Common myeloid progenitor, CD34-positive (primary cell): Measurements from ENCODE around the gene KRTAP10-4.
"Not testable (repeated sequence)": the region's sequence is repeated elsewhere in the genome, so short reads cannot be mapped to it uniquely, and the experiment has no call there.

ENCODE experiments used
- CTCF ChIA-PET: fragments of 350-600 bp; sonication (Branson Sonifier 250); formaldehyde crosslinking; loops from one replicate; lab custom pipeline; 2021; ENCODE audit warnings: antibody characterized with exemption; lab: Charles Lee
- POLR2A ChIA-PET: fragments of 350-600 bp; sonication (Branson Sonifier 250); formaldehyde crosslinking; loops from one replicate; lab custom pipeline; 2021; ENCODE audit warnings: antibody characterized with exemption; lab: Charles Lee
- DNase-seq, 3 donors: peaks; one replicate each; pipeline versions ENCODE4 v3.0.0 to v3.0.0-alpha.2; 2013
- H3K27ac ChIP-seq, 2 experiments: 1 replicate in 1 of 2; 2 replicates in 1 of 2; pipeline ENCODE4 v1.7.0; 2013; ENCODE audit warnings: inconsistent platforms in 2 of 2, low read length in 2 of 2, mild to moderate bottlenecking in 2 of 2, low read depth in 1 of 2, moderate library complexity in 1 of 2; ENCODE audit not compliant: severe bottlenecking in 2 of 2, insufficient read depth in 1 of 2, poor library complexity in 1 of 2
- H3K27me3 ChIP-seq, 5 experiments: replicated peaks in 2 of 5; 1 replicate in 3 of 5; 2 replicates in 2 of 5; pipeline versions ENCODE4 v1.6.1 to v1.7.0; 2013; ENCODE audit warnings: low read length in 4 of 5, mild to moderate bottlenecking in 2 of 5, moderate library complexity in 2 of 5, inconsistent platforms in 1 of 5; ENCODE audit not compliant: insufficient read depth in 5 of 5, control insufficient read depth in 4 of 5
- H3K36me3 ChIP-seq, 4 experiments: 1 replicate in 2 of 4; 2 replicates in 2 of 4; pipeline versions ENCODE4 v1.6.1 to v1.7.0; 2013; ENCODE audit warnings: low read length in 3 of 4, control low read depth in 1 of 4, mild to moderate bottlenecking in 1 of 4; ENCODE audit not compliant: control insufficient read depth in 4 of 4, insufficient read depth in 4 of 4
- H3K4me1 ChIP-seq, 4 experiments: 1 replicate in 3 of 4; 2 replicates in 1 of 4; pipeline versions ENCODE4 v1.6.1 to v1.7.1; 2013; ENCODE audit warnings: low read length in 3 of 4, mild to moderate bottlenecking in 3 of 4, control low read depth in 1 of 4, inconsistent platforms in 1 of 4, moderate library complexity in 1 of 4; ENCODE audit not compliant: control insufficient read depth in 4 of 4, insufficient read depth in 4 of 4; ENCODE audit errors: control extremely low read depth in 1 of 4
- H3K4me3 ChIP-seq, 7 experiments: 1 replicate in 4 of 7; 2 replicates in 3 of 7; pipeline versions ENCODE4 v1.5.1 to v1.7.0; 2013; ENCODE audit warnings: mild to moderate bottlenecking in 7 of 7, low read length in 6 of 7, moderate library complexity in 6 of 7, inconsistent platforms in 2 of 7, low read depth in 2 of 7, control low read depth in 1 of 7; ENCODE audit not compliant: insufficient read depth in 4 of 7, control insufficient read depth in 1 of 7; ENCODE audit errors: extremely low read depth in 1 of 7
- H3K9me3 ChIP-seq, 5 experiments: 1 replicate in 4 of 5; 2 replicates in 1 of 5; pipeline versions ENCODE4 v1.6.1 to v1.7.1; 2013; ENCODE audit warnings: low read length in 4 of 5, mild to moderate bottlenecking in 2 of 5, inconsistent platforms in 1 of 5, low read depth in 1 of 5, moderate library complexity in 1 of 5; ENCODE audit not compliant: control insufficient read depth in 4 of 5, insufficient read depth in 2 of 5; ENCODE audit errors: control extremely low read depth in 1 of 5
- WGBS: methylation state at CpG from one replicate; pipeline ENCODE4 v1.1.5; 2013; ENCODE audit not compliant: insufficient coverage; 5-methylcytosine and 5-hydroxymethylcytosine counted together

The KRTAP10-4 gene

DNA sequence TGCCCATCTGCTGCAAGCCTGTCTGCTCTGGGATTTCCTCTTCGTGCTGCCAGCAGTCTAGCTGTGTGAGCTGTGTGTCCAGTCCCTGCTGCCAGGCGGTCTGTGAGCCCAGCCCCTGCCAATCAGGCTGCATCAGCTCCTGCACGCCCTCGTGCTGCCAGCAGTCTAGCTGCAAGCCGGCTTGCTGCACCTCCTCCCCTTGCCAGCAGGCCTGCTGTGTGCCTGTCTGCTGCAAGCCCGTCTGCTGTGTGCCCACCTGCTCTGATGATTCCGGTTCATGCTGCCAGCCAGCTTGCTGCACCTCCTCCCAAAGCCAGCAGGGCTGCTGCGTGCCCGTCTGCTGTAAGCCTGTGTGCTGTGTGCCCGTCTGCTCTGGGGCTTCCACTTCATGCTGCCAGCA, 27.6 kb downstream of the KRTAP10-4 start:
- H3K36me3 ChIP-seq, CTCF ChIA-PET, H3K4me3 ChIP-seq, DNase-seq, POLR2A ChIA-PET, H3K27ac ChIP-seq, H3K4me1 ChIP-seq: not testable (repeated sequence)
- Histone ChIP-seq H3K9me3 (peaks cover 0 to 13% (median 3%) of the 10 kb centered on the region in 5 experiments), H3K27me3 (peaks cover 0 to 19% (median 6%) of the 10 kb centered on the region in 5 experiments)
- WGBS: 90% methylated on average over 9 of the region's 10 CpGs

DNA sequence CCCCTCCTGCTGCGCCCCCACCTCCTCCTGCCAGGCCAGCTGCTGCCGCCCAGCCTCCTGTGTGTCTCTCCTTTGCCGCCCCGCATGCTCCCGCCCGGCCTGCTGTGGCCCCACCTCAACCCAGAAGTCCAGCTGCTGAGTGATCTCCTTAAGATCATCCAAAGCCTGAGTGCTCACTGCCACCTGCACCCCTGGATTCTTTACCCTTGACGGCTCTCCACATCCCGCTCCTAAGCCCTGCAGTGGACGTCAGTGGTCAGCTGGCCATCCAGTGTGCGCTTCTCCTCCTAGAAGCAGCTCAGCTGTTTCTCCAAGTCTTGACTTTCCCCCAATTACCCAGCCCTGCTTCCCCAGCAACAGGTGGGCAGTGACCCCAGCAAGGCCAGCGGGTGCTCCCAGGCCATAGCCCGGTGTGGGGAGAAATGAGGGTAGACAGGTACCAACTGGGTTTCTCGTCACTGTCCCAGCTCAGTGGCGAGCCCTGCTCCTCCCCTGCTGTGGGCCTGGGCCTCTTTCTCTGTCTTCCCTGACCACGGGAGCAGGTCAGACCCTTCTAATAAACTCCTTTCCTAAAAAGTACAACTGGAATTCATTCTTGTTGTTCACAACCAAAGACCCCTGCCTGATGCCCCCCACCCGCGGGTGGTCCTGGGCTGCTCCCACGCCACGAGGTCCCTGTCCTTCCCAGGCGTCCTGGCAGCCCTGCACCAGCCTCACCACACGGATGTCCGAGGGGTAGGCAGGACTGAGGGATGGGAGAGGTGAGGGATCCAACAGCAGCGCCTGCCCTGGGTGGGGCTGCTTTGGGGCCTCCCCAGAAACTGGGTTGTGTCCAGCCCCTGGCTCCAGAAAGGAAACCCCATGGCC, 28.3 kb downstream of the KRTAP10-4 start:
- Histone ChIP-seq H3K4me3 (no peak overlapping the region), H3K9me3 (peaks cover 0 to 15% (median 3%) of the 10 kb centered on the region in 5 experiments), H3K36me3 (no peaks in the 10 kb centered on the region), H3K27ac (no peak overlapping the region), H3K27me3 (peaks cover 0 to 19% (median 5%) of the 10 kb centered on the region in 5 experiments), H3K4me1 (no peaks in the 10 kb centered on the region)
- CTCF ChIA-PET: no interaction called here
- WGBS: 89% methylated on average over 18 of the region's 23 CpGs
- POLR2A ChIA-PET: no interaction called here
- no peak for DNase-seq

GRCh38 chr21:44602463-44602850, 28.9 kb downstream of the KRTAP10-4 start:
- Histone ChIP-seq H3K27ac (no peak overlapping the region), H3K36me3 (no peaks in the 10 kb centered on the region), H3K27me3 (peaks cover 0 to 19% (median 5%) of the 10 kb centered on the region in 5 experiments), H3K9me3 (peaks cover 0 to 15% (median 3%) of the 10 kb centered on the region in 5 experiments), H3K4me1 (no peaks in the 10 kb centered on the region), H3K4me3 (no peak overlapping the region)
- CTCF ChIA-PET: no interaction called here
- 92% methylated on average over 20 of the region's 21 CpGs for WGBS
- no peak for DNase-seq
- POLR2A ChIA-PET: no interaction called here

GRCh38 chr21:44603109-44603875, 29.8 kb downstream of the KRTAP10-4 start:
- no peaks in the 10 kb centered on the region for H3K36me3 ChIP-seq
- DNase-seq: no peak
- WGBS: 57% methylated on average over 14 of the region's 17 CpGs

GRCh38 chr21:44603911-44604310, 30.4 kb downstream of the KRTAP10-4 start:
- Histone ChIP-seq H3K4me1 (no peaks in the 10 kb centered on the region), H3K27me3 (peaks cover 0 to 16% (median 5%) of the 10 kb centered on the region in 5 experiments), H3K36me3 (no peaks in the 10 kb centered on the region), H3K27ac (no peak overlapping the region), H3K9me3 (peaks cover 0 to 15% (median 3%) of the 10 kb centered on the region in 5 experiments), H3K4me3 (no peak overlapping the region)
- ChIA-PET CTCF (no interaction called here), POLR2A (no interaction called here)
- 94% methylated on average over 5 of the region's 8 CpGs for WGBS
- no peak for DNase-seq

More at GRCh38 chr21:44603109-44603875, 29.8 kb downstream of the KRTAP10-4 start:
- Histone ChIP-seq H3K4me3 (no peak overlapping the region), H3K9me3 (peaks cover 0 to 15% (median 3%) of the 10 kb centered on the region in 5 experiments), H3K27me3 (peaks cover 0 to 16% (median 5%) of the 10 kb centered on the region in 5 experiments), H3K27ac (no peak overlapping the region), H3K4me1 (no peaks in the 10 kb centered on the region)
- CTCF ChIA-PET: no interaction called here
- POLR2A ChIA-PET: no interaction called here

DNA sequence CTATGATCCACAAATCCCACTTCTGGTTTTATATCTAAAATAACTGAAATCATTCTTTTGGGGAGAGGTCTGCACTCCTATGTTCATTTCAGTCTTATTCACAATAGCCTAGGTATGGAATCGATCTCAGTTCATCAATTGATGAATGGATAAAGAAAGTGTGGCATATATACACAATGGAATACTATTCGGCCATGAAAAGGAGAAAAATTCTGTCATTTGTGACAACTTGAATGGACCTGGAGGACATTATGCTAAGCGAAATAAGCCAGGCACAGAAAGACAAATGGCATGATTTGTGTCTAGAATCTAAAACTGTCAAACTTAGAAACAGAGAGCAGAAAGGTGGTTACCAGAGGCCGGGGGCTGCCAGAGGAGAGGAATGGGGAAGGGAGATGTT, 33.0 kb downstream of the KRTAP10-4 start:
- Histone ChIP-seq H3K4me1 (no peaks in the 10 kb centered on the region), H3K36me3 (no peaks in the 10 kb centered on the region), H3K4me3 (no peak overlapping the region), H3K27ac (no peak overlapping the region), H3K27me3 (peaks cover 0 to 13% (median 5%) of the 10 kb centered on the region in 5 experiments), H3K9me3 (peaks cover 0 to 31% (median 8%) of the 10 kb centered on the region in 5 experiments)
- ChIA-PET CTCF (no interaction called here), POLR2A (no interaction called here)
- WGBS: 83% methylated on average over 2 of the region's 4 CpGs
- DNase-seq: no peak

DNA sequence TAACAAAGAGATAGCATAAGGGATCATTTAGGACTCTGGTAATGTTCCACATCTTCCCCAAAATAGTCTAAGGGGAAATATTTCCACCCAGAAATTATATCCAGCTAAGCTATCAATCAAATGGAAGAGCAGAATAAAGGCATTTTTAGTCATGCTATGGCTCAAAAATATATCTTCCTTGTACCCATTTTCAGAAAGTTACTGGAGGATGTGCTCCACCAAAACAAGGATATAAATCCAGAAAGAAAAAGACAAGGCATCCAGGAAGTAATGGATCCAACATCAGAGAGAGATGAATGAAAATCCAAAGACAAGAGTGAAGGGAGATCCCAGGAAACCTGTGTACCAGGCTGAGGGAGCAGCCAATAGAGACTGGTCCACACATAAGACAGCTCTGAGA, 35.7 kb downstream of the KRTAP10-4 start:
- Histone ChIP-seq H3K36me3 (no peaks in the 10 kb centered on the region), H3K27me3 (peaks cover 0 to 6% (median 2%) of the 10 kb centered on the region in 5 experiments), H3K4me1 (no peaks in the 10 kb centered on the region), H3K9me3 (peaks cover 0 to 30% (median 10%) of the 10 kb centered on the region in 5 experiments), H3K4me3 (no peak overlapping the region), H3K27ac (no peak overlapping the region)
- no peak for DNase-seq
- ChIA-PET POLR2A (no interaction called here), CTCF (no interaction called here)
